HFFc6 (cell line): ENCODE results near the gene ARPC5. TPM values are rescaled to one million over a fixed set of nuclear protein-coding genes. Genes with fewer than 3 reads are reported as not detected.

Experiments used
- DNase-seq: peaks from one replicate; pipeline ENCODE4 v3.0.0-alpha.2; 2018
- H3K27ac Mint-ChIP-seq: 2 replicates; pipeline ENCODE4 v1.8.0; 2020; ENCODE audit warnings: mild to moderate bottlenecking, mixed read lengths
- H3K27me3 Mint-ChIP-seq: 2 replicates; pipeline ENCODE4 v1.8.0; 2021; ENCODE audit warnings: mild to moderate bottlenecking, moderate library complexity, mixed read lengths; ENCODE audit not compliant: insufficient read depth
- H3K36me3 Mint-ChIP-seq: 2 replicates; pipeline ENCODE4 v1.8.0; 2021; ENCODE audit warnings: low read depth, mixed read lengths
- H3K4me1 Mint-ChIP-seq: 2 replicates; pipeline ENCODE4 v1.8.0; 2020; ENCODE audit warnings: low read depth, mixed read lengths
- H3K4me3 Mint-ChIP-seq: 2 replicates; pipeline ENCODE4 v1.8.0; 2020; ENCODE audit warnings: mild to moderate bottlenecking, moderate library complexity, mixed read lengths
- H3K9me3 Mint-ChIP-seq: 2 replicates; pipeline ENCODE4 v1.8.0; 2020; ENCODE audit warnings: mild to moderate bottlenecking, mixed read lengths
- CTCF ChIP-seq: fragments of 200-600 bp; sonication (generic); IDR thresholded peaks from 2 replicates; pipeline ENCODE4 v1.5.0; 2021; ENCODE audit warnings: antibody characterized with exemption, mild to moderate bottlenecking
- total RNA-seq, 6 experiments: library from RNA; stranded (reverse); fragmentation: NEBNext Ultra II Directional; extraction: Animal tissue kit (Norgen Biotek cat#: 25700); gene quantifications; 2 replicates in 1 of 6; 3 replicates in 5 of 6; pipeline ENCODE4 v1.2.3, GENCODE V29; 2021

The ARPC5 gene
- total RNA-seq, 6 experiments from 2014 or later, result 231 to 263 (median 249) TPM

GRCh38 chr1:183586455-183586854, 49.1 kb downstream of the ARPC5 start:
- peaks cover 22% of the 10 kb centered on the region for H3K4me1 Mint-ChIP-seq
- H3K9me3 Mint-ChIP-seq, result no peaks in the 10 kb centered on the region

GRCh38 chr1:183585038-183585437, 50.5 kb downstream of the ARPC5 start:
- Mint-ChIP-seq H3K9me3 (no peaks in the 10 kb centered on the region), H3K27me3 (no peaks in the 10 kb centered on the region; the same call in none of the 2 replicates), H3K4me1 (peaks cover 8% of the 10 kb centered on the region), H3K27ac (no peak overlapping the region), H3K4me3 (no peak overlapping the region), H3K36me3 (no peaks in the 10 kb centered on the region)
- no peak for TF ChIP-seq CTCF
- no peak for DNase-seq

More at GRCh38 chr1:183586455-183586854, 49.1 kb downstream of the ARPC5 start:
- no peak for DNase-seq
- no peak for TF ChIP-seq CTCF
- Mint-ChIP-seq H3K27me3 (no peaks in the 10 kb centered on the region; the same call in none of the 2 replicates), H3K4me3 (no peak overlapping the region), H3K36me3 (no peaks in the 10 kb centered on the region), H3K27ac (no peak overlapping the region)

GRCh38 chr1:183584147-183584546, 51.4 kb downstream of the ARPC5 start:
- Mint-ChIP-seq H3K4me1 (peaks cover 6% of the 10 kb centered on the region; the same call in 1 of the 2 replicates), H3K27ac (no peak overlapping the region), H3K4me3 (no peak overlapping the region), H3K27me3 (no peaks in the 10 kb centered on the region; the same call in none of the 2 replicates), H3K36me3 (no peaks in the 10 kb centered on the region), H3K9me3 (no peaks in the 10 kb centered on the region)
- DNase-seq, result no peak
- no peak for TF ChIP-seq CTCF

GRCh38 chr1:183583466-183583865, 52.1 kb downstream of the ARPC5 start:
- no peaks in the 10 kb centered on the region for H3K9me3 Mint-ChIP-seq
- H3K27ac Mint-ChIP-seq, result no peak overlapping the region
- no peak for DNase-seq
- TF ChIP-seq CTCF, result no peak
- no peaks in the 10 kb centered on the region for H3K36me3 Mint-ChIP-seq
- H3K4me3 Mint-ChIP-seq, result no peak overlapping the region
- H3K27me3 Mint-ChIP-seq, result no peaks in the 10 kb centered on the region; the same call in none of the 2 replicates
- H3K4me1 Mint-ChIP-seq, result peaks cover 6% of the 10 kb centered on the region; the same call in 1 of the 2 replicates

GRCh38 chr1:183582021-183582713, 53.4 kb downstream of the ARPC5 start:
- Mint-ChIP-seq H3K9me3 (no peaks in the 10 kb centered on the region), H3K27ac (no peak overlapping the region), H3K36me3 (no peaks in the 10 kb centered on the region), H3K27me3 (peaks cover 3% of the 10 kb centered on the region), H3K4me1 (peaks cover 6% of the 10 kb centered on the region; the same call in 1 of the 2 replicates), H3K4me3 (no peak overlapping the region)
- TF ChIP-seq CTCF, result no peak
- no peak for DNase-seq
